PFSK-1 (cell line): ENCODE results near the gene NAALADL2.

Experiments
- FOXP2 ChIP-seq: optimal IDR thresholded peaks from 2 replicates; pipeline ENCODE3; 2011; ENCODE audit warnings: borderline replicate concordance, control low read depth, inconsistent platforms; ENCODE audit not compliant: insufficient read depth; ENCODE audit errors: extremely low read length, extremely low read depth
- POLR2AphosphoS5 ChIP-seq: IDR thresholded peaks from 2 replicates; pipeline ENCODE4 v1.6.1; 2012; ENCODE audit warnings: low read depth, mild to moderate bottlenecking, control low read depth, low read length, moderate library complexity
- REST ChIP-seq, 2 experiments: IDR thresholded peaks; 2 replicates each; pipeline versions ENCODE4 v1.6.1 to v1.8.0; 2011 to 2012; ENCODE audit warnings: low read depth in 2 of 2, low read length in 2 of 2, control low read depth in 1 of 2, inconsistent platforms in 1 of 2, mild to moderate bottlenecking in 1 of 2, moderate library complexity in 1 of 2; ENCODE audit not compliant: insufficient read depth in 1 of 2
- SIN3A ChIP-seq: IDR thresholded peaks from 2 replicates; pipeline ENCODE4 v1.6.1; 2012; ENCODE audit warnings: mild to moderate bottlenecking, low read length, moderate library complexity, borderline replicate concordance; ENCODE audit not compliant: insufficient read depth
- TAF1 ChIP-seq: IDR thresholded peaks from 2 replicates; pipeline ENCODE4 v1.6.1; 2012; ENCODE audit warnings: low read length, control low read depth, borderline replicate concordance; ENCODE audit not compliant: insufficient read depth

GRCh38 chr3:175737646-175738572 lies 878.8 kb downstream of the NAALADL2 start:
- no peak for TF ChIP-seq POLR2AphosphoS5
- TF ChIP-seq TAF1, result no peak
- no peak for TF ChIP-seq REST (IDR thresholded peaks at IDR 0.05; ENCODE audit: insufficient read depth in 1 of 2, low read depth in 2 of 2, low read length in 2 of 2)
- no peak for TF ChIP-seq FOXP2
- no peak for TF ChIP-seq SIN3A
